GM12874 (cell line): ENCODE measurements around the gene CNGA1.

Experiments
- CTCF ChIP-seq: IDR thresholded peaks from 2 replicates; pipeline ENCODE4 v1.5.1; 2011; ENCODE audit warnings: low read depth, mild to moderate bottlenecking, control low read depth, low read length, moderate library complexity; ENCODE audit not compliant: insufficient read depth

The CNGA1 gene

GRCh38 chr4:48005781-48006180 lies 10.7 kb downstream of the CNGA1 start:
- TF ChIP-seq CTCF, result no peak

GRCh38 chr4:48003568-48003967 lies 12.9 kb downstream of the CNGA1 start:
- TF ChIP-seq CTCF, result peak; percentile 46

- TF ChIP-seq CTCF, result no peak
Observed at GRCh38 chr4:48002267-48002666, 14.2 kb downstream of the CNGA1 start.

- TF ChIP-seq CTCF, result no peak
Observed at GRCh38 chr4:47996021-47996420, 20.5 kb downstream of the CNGA1 start.

- TF ChIP-seq CTCF, result no peak
Observed at GRCh38 chr4:47990145-47990544, 26.3 kb downstream of the CNGA1 start.

DNA sequence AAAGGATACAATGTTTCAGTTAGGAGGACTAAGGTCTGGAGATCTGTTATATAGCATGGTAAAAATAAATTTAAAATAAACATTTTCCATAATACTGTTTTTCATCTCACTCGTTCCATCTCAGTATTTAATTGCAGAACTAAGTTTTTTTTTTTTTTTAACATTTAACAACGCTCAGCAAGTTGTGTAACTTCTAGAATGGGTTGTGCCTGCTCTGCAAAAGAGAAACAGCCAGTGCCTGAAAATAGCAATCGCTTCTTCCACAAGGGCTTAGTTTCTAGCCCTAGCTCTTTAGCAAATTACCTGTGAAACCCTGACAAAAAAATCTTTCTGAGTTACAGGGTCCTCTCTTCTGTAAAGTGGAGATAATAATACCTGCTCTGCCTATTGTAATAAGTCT lies 41.9 kb downstream of the CNGA1 start:
- no peak for TF ChIP-seq CTCF

GRCh38 chr4:47972721-47973120 lies 43.8 kb downstream of the CNGA1 start:
- no peak for TF ChIP-seq CTCF

GRCh38 chr4:47972181-47972580 lies 44.3 kb downstream of the CNGA1 start:
- no peak for TF ChIP-seq CTCF
